Glomerular visceral epithelial cell (primary cell): ENCODE measurements around the gene HIVEP3.

Experiments used
- DNase-seq: peaks from one replicate; pipeline ENCODE4 v3.0.0-alpha.2; 2016; ENCODE audit errors: extremely low spot score

HIVEP3 gene

DNA sequence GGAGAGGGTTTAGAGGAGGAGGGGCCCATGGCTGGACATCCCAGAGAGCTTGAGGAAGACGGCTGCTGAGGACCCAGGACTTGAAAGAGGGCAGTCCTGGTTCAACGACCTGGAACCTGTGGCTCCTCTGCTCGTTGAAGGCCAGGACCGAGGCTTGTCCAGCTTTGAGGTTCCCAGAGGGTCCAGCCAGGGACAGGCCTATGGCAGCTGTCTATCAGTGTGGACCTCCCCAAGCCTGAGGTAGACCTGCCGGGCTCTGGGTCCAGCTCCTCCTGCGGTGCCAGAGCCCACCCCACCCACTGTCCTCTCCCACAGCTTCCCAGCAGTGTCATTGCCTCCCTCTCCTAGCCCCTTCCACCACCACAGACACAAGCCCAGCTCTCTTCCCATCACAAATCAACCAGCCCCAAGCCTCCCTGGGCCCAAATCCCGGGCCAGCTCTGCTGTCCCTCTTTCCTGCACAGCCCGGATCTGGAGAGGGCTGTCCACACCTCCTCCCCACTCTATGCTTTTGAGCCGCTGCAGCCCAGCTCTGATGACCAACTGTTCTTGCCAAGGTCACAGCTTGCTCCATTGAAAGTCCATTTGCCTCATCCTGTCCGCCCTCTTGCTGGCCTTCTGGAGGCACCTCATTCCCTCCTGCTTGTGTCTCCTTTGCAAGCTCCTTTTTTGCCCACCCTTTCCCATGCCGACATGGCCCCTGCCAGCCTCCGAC is 385.5 kb downstream of the HIVEP3 start:
- no peak for DNase-seq

DNA sequence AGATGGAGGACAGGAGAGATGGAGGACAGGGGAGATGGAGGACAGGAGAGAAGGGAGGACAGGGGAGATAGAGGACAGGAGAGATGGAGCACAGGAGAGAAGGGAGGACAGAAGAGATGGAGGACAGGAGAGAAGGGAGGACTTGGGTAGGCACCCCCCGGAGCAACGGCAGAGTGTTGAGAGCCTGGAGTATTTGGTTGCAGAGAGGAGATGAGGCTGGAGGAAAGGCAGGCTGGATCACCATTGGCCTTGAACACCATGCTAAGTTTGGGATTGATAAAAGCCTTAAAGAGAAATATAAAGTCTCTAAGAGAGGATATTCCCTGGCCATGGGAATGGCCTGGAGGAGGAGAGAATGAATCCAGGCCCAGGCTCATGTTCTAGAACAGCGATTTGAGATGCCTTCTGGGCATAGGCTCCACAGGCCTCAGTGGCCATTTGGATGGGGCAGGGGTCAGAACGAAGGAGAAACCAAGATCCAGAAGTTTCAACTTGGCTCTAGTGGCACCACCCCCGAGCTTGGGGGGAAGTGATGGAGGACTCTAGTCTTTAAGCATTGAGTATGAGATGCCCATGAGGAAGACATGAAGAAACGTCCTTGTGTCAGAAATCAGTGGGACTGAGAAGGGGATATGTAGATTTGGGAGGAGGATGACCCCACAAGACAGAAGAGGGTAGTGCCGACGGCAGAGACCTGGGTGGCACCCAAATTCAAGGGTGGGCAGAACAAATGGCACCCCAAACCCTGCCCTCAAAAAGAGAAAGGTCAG is 386.3 kb downstream of the HIVEP3 start:
- no peak for DNase-seq

DNA sequence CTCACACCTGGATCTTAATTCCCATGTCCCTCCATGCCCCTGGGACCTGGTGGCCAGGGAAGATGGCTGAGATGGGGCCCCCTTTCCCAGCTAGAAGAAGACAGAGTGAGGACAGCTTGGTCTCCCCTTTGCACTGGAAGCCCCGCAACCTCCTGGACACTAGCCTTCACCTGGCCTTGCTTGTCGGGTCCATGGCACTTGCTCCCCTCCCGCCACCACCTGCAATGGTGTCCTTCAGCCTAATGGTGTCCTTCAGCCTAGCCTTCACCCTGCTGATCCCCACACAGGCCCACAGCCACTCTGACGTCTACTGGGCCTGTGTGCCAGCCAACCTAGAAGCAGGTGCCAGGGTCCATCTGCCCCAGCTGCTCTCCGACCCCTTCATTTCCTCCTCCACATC is 388.3 kb downstream of the HIVEP3 start:
- no peak for DNase-seq

DNA sequence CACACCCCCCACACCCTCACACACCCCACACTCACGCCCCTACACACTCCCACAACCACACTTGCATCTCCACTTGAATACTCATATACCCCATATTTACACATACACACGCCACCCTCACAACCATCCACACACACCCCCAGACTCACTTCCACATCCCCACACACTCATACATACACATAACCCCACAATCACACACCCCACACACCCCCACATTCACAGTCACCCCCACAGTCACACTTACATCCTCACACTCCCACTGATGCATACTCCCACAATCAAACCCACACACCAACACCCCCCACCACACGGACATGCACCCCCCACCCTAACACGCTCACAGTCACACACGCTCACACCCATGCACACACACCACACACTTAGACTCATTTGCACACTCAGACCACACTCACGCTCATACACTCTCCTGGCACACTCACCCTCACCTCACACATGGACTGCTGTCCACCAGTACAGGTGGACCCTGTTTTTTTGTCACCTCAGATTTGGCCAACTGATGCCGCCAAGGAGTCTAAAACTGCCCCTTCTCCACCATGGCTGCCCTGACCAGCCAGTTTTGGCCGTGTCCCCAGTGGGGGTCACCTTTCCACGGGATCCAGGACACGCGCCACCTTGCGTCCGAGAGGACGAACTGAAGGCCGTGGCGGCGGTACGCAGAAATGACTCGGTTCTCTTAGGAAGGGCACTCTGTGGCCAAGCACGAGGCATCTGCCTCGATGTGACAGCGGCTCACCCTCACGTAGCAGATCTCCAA is 388.9 kb downstream of the HIVEP3 start:
- DNase-seq, result no peak

DNA sequence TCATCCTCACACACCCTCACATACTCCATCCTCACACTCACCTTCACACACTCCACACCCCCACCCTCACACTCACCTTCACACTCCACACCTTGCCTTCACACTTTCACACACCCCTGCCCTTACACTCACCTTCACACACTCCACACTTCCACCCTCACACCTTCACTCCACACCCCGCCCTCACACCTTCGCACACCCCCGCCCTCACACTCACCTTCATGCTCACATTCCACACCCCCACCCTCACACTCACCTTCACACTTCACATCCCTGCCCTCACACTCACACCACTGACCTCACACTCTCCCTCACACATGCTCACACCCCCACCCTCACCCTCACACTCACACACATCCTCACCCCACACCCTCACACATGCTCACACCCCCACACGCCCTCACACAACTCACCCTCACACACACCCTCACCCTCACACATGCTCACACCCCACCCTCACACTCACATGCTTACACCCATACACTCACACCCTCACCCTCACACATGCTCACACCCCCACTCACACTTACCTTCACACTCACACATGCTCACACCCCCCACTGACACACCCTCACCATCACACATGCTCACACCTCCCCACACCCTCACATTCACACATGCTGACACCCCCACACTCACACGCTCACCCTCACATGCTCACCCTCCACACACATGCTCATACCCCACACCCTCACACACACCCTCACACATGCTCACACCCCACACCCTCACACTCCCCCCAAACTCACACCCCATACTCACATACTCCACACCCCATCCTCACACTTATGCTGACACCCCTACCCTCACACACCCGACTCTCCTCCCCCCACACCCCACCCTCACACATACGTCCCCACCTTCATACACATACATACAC is 389.8 kb downstream of the HIVEP3 start:
- DNase-seq, result no peak

DNA sequence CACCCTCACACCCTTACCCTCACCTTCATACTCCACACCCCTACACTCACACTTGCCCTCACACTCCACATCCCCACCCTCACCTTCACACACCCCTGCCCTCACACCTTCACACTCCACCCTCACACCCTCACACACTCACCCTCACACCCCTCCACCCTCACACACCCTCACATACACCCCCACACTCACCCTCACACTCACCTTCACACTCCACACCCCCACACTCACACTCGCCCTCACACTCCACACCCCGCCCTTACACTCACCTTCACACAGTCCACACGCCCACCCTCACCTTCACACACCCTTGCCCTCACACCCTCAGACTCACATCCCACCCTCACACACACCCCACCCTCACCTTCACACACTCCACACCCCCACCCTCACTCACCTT is 390.6 kb downstream of the HIVEP3 start:
- no peak for DNase-seq

DNA sequence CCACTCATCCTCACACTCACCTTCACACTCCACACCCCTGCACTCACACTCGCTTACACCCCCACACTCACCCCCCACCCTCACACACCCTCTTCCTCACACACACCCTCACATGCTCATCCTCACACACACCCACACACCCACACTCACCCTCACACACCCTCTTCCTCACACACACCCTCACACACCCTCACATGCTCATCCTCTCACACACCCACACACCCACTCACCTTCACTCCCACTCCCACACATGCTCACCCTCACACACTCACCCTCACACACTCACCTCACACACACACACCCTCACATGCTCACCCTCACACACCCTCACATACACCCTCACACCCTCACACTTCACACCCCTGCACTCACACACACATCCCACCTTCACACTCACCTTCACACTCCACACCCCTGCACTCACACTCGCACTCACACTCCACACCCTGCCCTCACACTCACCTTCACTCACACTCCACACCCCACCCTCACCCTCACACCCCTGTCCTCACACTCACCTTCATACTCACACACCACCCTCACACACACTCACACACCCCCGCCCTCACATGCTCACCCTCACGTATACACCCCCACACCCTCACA is 391.7 kb downstream of the HIVEP3 start:
- DNase-seq, result no peak

DNA sequence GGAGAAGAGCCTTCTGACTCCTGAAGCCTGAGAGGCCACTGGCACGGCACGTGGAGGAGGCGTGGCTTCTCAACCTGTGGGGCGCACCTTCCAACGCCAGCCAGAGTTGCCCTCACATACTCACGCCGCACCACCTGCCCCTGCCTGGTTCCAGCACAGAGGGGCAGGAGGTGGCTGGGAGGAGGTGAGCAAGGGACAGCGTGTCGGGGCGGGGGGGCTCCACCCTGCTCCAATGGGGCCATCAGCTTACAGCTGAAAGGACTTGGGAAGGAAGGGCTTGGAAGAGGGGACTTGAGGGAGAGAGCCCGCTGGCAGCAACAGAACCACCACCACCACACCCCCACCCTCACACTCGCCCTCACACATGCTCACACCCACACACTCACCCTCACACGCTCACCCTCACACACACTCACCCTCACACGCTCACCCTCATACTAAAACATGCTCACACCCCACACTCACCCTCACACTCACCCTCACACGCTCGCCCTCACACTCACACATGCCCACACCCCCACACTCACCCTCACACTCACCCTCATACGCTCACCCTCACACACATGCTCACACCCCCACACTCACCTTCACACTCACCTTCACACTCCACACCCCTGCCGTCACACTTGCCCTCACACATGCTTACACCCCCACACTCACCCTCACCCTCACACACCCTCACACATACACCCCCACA is 392.7 kb downstream of the HIVEP3 start:
- no peak for DNase-seq

DNA sequence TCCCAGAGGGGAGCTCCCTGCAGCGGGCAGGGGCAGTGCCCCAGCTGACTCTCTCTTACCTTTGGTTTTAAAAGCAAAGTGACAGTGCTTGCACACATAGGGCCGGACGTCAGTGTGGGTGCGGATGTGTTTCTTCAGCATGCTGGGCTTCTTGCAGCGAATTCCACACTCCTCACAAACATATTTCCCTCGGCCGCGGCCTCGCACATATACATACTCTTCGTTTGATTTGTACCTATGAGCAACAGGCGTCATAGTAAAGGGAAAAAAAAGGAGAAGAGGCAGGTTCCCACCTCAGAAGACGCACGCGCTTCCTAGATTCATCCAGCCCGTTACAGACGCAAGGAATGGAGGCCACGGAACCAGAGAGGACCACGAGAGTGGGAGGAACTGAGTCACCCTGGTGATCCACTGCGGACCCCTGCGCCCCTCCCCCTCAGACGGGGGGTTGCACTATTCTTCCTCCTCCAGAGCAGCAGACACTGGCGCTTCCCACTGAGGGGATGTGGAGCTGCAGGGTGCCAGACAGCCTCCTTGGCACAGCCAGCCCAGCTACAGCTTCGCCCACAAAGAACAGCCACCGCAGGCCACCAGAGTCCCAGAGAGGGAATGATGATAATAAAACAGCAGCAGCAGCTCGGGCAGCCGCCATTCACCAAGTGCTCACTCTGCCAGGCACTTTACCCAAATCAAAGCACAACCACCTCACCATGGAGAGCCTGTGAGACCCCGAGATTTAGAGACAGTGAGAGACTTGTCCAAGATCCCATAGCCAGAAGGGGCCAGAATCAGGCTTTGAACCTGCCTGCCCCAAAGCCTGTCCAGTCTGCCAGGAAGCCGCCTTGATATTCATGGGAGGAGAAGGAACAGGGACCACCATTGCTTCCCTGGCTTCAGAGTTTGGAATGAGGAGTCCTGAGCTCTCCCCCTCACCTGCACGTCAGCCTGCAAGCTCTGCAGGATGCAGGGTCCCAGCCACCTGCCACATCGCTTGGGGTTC is 393.7 kb downstream of the HIVEP3 start:
- no peak for DNase-seq

DNA sequence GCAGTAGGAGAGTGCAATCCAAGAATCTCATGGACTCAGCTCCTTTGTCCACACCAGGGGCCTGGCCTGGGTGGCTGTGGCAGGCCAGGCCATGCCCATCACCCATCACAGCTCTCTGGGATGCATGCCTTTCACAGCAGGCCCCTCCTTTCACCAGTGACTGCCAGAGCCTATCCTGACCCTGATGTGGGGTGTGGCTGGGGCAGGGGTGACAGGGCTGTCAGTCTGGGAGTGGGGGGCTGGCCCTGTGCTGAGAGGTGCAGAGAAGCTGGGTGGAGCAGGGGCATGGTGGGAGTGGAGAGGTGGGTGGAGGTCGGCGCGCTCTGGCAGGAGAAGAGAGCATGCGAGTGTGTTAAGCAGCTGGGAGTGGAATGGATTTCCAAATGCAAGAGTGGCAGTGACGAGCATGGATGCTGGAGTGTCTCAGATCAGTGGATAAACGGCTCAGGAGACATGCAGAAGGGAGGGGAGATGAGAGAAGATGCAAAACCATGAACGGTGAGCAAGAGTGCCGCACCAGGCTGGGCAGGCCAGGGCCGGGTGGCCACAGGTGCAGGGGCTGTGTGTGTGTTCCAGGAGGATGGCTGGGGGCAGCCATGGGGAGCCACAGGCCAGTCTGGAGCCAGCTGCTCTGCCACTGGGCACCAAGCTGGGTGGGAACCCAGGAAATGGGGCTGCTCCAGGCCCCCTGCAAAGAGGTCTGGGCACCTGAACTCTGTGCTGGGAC is 394.6 kb downstream of the HIVEP3 start:
- no peak for DNase-seq

DNA sequence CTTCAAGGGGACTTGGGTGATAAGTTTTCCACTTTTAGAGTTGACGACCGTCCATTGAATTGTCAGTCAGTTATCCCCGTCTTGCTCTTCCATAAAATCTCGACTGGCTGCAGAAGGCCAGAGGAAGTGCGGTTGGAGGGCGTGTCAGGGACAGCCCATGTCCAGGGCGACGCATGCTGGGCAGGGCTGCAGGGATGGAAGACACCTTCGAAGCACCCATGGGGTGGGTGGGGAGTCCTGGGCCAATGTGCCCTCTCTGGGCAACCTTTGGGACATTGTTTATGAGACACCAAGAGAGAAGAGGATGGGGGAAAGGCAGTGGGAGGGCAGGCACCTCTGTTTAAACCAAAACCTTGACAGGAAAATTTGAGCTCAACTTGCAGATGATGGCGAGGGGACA is 395.7 kb downstream of the HIVEP3 start:
- DNase-seq, result no peak

DNA sequence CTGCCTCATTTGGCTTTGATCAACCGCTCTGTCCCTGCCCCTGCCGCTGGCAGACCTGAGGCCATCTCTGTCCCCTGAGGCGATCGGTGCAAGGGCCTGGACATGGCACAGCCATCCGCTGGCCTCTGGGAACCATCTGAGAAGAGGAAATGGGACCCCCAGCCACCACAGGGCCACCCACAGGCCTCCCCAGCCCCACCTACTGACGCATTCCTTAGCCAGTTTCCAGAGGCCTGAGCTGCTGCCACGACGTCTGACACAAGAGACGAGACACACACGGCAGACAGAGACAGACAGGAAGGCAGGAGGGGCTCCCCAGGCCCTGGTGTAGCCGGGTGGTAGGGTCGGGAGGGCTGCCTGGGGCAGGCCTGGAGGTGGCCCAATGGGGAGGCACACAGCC is 397.0 kb downstream of the HIVEP3 start:
- DNase-seq, result no peak

DNA sequence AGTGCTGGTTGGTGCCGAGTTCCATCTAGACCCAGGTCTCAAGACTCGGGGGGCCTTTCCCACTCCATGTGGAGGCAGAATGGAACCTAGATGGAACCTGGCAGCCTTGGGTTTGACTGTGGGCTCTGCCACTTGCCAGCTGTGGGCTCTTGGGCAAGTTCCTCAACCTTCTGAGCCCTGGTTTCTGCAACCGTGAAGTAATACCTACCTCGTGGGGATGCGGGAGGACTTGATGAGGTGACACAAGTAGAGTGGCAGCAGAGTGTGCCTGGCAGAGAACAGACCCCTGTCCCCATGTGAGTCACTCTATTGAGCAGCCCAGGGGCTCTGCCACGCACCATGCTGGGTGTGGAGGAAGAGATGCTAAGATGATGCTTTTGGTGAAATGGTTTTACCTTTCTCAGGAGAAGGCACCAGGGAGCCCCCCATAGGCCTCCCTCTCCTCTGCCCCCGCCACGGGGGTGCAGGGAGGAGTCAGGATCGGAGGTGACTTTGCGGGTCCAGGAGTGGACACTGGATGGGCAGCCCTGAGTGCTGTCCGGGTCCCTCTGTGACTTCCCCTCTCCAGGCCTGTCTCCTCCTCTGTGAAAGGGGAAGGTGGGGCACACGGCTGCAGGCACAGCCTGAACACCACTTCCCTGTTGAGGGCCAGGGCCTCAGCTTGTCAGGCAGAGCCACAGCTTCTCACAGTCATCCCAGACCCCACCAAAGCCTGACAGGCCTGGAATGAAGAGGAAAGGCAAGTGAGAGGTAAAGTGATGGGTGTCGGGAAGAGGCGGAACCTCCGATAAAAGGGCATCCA is 397.6 kb downstream of the HIVEP3 start:
- DNase-seq, result no peak

DNA sequence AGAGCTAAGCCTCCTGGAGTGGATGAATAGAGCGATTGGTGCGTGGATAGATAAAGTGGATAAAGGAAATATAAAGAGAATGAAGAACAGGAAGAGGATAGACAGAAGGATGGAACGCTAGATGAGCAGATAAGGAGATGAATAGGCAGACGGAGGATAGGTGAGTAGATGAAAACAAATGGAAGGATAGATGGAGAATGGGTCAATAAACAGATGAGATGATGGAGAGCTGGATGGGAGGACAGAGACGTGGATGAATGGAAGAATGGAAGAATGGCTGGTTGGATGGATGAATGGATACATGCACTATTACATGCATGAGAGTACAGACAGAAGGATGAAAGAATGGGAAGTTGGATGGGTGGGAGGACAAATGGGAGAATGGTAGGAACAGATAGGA is 399.1 kb downstream of the HIVEP3 start:
- no peak for DNase-seq

DNA sequence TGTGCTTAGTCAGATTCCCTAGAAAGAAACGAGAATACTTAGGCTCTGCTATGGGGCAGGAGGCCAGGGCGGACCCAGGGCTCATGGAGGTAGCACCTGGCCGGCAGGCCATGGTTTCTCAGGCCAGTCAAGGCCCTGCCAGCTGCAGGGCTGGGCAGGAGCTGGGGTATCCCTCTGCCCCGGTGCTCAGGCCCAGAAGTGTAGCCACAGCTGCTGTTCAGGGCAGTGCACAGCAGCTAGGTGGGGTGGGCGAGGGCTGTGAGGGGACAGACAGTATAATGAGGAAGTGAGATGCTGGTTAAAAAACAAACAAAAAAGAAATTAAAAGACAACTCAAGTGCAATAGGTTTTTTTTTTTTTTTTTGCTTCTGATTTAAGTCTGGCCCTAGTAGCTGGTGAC is 400.3 kb downstream of the HIVEP3 start:
- DNase-seq, result no peak

DNA sequence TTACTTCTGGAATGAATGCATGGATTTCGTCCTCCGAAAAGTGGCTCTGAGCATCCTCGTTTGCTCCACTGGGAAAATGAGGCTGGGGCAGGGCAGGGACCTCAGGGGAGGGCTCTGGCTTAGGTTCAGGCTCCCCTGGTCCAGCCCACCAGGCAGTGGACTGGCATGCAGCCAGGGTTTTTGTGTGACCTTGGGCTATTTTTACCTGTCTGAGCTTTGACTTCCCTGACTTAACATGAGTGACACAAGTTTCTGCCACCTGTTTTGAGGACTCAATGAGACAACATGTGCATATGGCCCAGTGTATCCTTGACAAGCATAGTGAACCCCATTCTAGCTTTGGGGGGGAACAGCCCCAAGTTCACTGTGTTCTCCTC is 401.7 kb downstream of the HIVEP3 start:
- DNase-seq, result no peak

DNA sequence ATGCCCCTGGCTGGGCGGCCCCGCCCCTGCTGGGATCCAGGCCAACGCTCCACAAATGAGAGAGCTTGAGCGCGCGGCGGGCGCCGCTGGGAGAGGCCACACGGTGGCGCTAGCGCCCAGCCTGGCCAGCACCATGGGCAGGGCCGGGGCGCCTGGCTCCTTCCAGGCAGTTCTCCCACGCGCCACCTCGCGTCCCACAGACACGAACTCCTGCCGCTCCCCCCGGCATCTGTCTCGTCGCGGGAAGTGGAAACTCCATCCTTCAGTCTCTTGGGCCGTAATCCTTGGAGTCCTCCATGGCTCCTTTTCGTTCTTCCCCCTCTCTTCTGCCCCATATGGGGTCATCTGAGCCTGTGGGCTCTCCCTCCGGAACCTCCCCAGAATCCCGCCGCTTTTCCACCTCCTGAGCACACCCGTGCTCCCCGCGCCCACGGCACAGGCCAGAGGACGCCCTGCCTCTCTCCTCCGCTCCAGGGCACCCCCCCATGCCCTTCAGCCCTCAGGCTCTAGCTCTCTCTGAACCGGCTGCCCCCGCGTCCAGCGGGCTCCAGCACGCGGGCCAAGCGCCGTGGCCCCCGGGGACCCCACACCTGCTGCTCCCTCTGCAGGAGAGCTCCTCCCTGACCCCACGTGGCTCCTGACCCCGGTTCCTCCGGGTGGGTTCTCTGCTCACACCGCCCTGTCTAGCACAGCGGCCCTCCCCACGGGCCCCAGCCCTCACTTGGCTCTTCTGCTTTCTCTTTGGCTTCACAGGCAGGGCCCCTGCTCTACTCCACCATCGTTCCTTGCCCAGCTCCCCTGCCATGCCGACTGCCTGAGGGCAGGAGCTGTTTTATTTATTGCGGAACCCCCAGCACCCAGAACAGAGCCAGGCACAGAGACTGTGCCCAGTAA is 402.3 kb downstream of the HIVEP3 start:
- DNase-seq, result peak; percentile 86
